Measurements from ENCODE around the gene DIS3.
"Not testable (repeated sequence)": the region's sequence is repeated elsewhere in the genome, so short reads cannot be mapped to it uniquely, and the experiment has no call there.

The DIS3 gene

DNA sequence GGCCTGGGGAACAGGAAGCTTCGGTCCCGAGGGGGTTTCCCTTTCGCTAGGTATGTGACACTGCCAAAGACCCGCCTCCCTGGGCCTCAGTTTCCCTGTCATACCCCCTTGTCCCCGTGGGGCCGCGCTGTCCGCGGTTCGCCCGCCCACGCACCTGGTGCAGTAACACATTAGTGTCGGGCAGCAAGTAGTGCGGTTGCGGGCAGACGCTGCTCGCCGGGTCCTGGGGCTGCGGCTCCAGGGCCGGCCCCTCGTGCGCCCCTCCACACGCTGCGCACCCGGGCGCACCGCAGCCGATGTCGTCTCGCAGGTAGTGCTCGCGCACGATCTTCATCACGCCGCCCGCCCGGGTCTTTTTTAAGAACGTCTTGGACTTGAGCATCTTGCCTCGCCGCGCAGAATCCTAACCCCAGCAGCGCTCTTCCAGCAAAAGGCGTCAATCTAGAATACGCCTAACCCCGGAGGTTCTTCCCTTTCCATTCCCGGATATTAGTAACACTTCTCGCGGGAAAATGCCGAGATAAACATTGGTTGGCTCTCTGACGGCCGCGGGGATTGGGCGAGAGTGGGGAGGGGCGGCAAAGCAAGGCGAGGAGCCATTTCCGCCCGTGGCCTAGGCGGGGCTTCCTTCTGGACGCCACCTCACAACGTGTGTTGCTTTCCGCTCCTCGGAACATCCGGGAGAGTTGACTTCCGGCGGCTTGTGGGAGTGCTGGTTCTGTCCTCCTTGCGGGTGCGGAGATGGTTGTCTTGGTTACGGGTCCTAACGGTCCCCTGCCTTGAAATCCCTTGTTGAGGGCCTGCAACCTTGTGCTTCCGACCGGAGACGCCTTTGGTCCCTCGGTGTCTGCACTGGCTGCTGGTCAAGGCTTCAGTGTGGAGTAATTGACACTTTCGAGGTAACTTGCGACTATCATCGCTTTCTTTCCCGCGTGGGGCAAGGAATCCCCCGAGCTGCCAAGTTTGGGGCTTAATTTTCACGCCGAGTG is at the start of gene DIS3, which contains the start of gene PIBF1:
Gene DIS3 (minus strand): TSS at position 450 of the 989 bp plus-strand sequence. CDS start 68 bp downstream, at position 382.
Gene PIBF1 (plus strand): TSS at position 683 of the 989 bp plus-strand sequence. CDS start 1,337 bp downstream, outside the sequence.
- DNase-seq: peak; percentile 99

GRCh38 chr13:72823724-72824123 is 42.0 kb upstream of the DIS3 start:
- DNase-seq: no peak

GRCh38 chr13:72823081-72823480 is 41.4 kb upstream of the DIS3 start:
- no peak for DNase-seq

GRCh38 chr13:72820898-72821279 is 39.2 kb upstream of the DIS3 start:
- DNase-seq: no peak

GRCh38 chr13:72820156-72820897 is 38.6 kb upstream of the DIS3 start:
- no peak for DNase-seq

- peak in 1 of 2 experiments; percentile 4 for DNase-seq
These were observed 27.3 kb upstream of the DIS3 start for GRCh38 chr13:72808917-72809500.

DNA sequence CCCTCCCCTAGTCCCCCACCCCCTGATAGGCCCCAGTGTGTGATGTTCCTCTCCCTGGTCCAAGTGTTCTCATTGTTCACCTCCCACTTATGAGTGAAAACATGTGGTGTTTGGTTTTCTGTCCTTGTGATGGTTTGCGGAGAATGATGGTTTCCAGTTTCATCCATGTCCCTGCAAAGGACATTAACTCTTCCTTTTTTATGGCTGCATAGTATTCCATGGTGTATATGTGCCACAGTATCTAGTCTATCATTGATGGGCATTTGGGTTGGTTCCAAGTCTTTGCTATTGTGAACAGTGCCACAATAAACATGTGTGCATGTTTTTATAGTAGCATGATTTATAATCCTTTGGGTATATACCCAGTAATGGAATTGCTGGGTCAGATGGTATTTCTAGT is 24.8 kb upstream of the DIS3 start:
- not testable (repeated sequence) for DNase-seq

DNA sequence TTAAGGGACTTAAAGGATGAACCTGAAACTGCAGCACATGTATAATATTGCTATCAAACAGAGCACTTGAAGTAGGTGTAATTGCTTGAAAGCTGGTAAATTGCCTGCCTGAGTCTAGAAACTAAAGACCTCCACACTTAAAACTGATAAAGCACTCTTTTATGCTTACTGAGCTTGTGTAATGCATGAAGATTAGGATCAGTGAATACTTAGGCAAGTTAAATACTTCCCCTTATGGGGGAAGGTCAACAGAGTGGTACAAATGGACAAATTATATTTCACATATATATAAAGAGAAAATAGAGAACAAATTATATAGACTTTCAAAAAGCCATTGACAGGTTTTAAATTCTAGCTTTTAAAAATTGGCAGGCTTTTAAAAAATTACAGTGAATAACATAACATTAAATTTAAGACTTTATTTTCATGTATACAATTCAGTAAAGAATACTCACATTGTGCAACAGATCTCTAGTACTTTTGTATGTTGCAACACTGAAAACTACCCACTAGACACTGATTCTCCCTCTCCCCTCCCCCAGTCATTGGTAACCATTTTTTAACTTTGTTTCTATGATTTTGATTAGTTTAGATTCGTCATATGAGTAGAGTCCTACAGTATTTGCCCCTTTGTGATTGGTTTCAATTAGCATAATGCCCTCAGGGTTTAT is 24.1 kb upstream of the DIS3 start:
- no peak for DNase-seq

- DNase-seq: no peak
These were observed 22.6 kb upstream of the DIS3 start for GRCh38 chr13:72804301-72804700.

DNA sequence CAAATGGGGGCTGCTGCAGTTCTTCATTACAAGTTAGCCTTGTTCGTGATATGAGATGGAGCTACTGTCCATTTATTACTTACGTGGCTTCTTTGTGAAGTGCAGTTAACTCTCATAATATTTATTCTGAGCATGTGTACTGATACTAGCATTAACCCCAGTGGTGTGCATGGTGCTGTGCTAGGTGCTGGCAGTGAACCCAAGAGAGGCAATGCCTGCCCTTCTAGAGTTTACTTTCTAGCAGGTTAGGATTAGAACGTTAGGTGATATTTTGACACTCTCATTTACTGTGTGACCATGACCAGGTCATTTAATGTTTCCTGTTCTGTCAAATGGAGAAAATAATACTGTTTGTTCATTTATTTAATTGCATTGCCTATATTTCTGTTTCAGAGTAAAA is 17.1 kb upstream of the DIS3 start:
- no peak for DNase-seq

DNA sequence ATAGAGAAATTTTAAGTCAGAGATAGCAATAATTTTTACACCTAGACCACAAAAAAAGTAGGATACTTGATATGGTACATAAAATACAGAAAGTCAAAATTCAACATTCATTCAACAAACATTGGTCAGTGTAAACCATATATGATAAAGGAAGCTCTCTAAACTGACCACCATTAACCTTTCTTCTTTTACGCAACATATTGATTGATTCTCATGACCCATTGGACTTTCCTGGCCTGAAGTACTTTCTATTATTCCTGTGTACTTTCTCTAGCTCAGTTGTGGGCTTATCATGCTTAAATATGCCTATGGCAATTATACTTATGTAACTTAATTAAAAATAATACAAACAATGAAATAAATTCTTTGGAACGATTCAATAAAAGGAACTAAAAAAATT is 10.9 kb upstream of the DIS3 start:
- no peak for DNase-seq

DNA sequence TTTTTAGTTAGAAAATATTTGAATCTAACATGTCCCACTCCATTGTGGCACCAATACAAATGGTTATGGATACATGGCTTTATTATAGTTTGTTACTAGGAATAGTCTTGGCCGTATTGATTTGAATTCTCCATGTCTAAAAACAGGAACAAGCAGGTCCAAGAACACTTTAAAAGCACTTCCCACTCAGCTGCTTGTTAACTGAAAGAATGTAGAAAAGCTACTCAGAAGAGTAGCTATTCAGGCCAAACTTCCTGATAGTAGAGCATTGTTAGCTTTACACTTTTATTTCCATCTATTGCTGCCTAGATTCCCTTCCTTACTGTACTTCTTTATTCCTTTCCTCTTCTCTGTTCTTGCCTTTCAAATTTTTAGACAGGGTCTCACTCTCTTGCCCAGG is 7.1 kb upstream of the DIS3 start:
- no peak for DNase-seq

DNA sequence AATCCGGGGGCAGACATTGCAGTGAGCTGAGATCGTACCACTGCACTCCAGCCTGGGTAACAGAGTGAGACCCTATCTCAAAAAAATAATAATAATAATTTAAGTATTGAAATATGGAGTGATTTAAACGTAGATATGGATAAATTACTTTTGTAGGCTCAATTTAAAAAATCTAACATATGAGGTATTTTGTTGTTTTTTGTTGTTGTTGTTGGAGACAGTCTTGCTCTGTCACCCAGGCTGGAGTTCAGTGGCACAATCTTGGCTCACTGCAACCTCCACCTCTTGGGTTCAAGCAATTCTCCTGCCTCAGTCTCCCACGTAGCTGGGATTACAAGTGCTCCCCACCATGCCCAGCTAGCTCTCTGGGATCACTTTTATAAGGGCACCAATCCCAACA is 3.0 kb upstream of the DIS3 start:
- not testable (repeated sequence) for DNase-seq

GRCh38 chr13:72782717-72783116 is 1.0 kb upstream of the DIS3 start:
- no peak for DNase-seq

GRCh38 chr13:72774019-72774418 is 7.7 kb downstream of the DIS3 start:
- no peak for DNase-seq

- DNase-seq: no peak
These were observed 18.3 kb downstream of the DIS3 start for GRCh38 chr13:72763411-72763810.

DNA sequence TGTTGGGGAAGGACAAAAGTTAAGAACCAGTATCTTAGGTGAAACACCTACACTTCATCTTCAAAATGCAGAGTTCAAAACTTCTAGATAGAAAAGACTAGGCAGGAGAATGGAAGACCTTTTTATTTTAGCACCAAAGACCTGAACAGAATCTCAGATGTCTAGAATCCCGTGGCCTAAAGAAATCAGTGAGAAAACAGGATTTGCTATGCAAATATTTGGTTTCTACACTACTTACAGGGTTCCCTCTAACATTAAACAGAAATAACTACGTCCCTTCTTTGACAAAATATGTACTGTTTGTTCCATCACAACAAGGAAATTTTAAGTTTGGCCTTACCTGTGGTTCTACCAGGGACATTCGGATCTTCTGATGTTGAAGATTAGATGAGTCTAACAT is 21.5 kb downstream of the DIS3 start:
- no peak for DNase-seq

DNA sequence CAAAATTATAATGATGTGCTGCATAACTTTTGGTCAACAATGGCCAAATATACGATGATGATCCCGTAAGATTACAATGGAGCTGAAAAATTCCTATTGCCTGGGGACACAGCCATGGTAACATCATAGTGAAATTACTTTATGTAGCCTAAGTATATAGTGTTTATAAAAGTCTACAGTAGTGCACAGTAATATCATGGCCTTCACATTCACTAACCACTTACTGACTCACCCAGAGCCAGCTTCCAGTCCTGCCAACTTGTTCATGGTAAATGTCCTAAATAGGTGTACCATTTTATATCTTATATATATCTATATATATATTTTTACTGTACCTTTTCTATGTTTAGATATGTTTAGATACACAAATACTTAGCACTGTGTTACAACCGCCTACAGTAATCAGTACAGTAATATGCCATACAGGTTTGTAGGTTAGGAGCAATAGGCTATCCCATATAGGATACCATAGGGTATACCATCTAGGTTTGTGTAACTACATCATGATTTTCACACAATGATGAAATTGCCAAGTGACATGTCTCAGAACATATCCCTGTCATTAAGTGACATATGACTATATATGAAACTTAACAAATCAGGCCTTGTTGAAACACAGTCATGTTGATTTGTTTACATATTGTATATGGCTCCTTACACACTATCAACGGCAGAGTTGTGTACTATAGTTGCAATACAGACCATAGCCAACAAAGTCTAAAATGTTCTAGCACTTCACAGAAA is 23.7 kb downstream of the DIS3 start:
- no peak for DNase-seq

DNA sequence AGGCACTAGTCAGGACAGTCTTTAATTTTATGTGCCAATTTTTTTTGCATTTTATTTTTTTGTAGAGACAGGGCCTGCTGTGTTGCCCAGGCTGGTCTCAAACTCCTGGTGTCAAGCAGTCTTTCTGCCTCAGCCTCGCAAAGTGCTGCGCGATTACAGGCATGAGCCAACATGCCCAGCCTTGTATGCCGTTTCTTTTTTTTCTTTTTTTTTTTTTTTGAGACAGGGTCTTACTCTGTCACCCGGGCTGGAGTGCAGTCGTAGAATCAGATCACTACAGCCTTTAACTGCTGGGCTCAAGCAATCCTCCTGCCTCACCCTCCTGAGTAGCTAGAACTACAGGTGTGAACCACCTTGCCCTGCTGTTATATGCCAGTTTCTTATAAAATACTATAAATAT is 27.6 kb downstream of the DIS3 start:
- no peak for DNase-seq

- DNase-seq: no peak
These were observed 30.5 kb downstream of the DIS3 start for GRCh38 chr13:72751220-72751619.

- no peak for DNase-seq
These were observed 36.4 kb downstream of the DIS3 start for GRCh38 chr13:72745260-72745659.

GRCh38 chr13:72740015-72740414 is 41.7 kb downstream of the DIS3 start:
- DNase-seq: no peak

All from NCI-H1930 (cell line).